Mesendoderm (in vitro differentiated cells): Measurements from ENCODE around the gene ERP44.
A peak's percentile ranks its signal among the peaks of the same experiment; 100 is the strongest.

ENCODE experiments used
- DNase-seq: peaks from one replicate; pipeline ENCODE4 v3.0.0; 2013
- H2AK5ac ChIP-seq: 2 replicates; pipeline ENCODE4 v1.6.1; 2013; ENCODE audit warnings: low read length, inconsistent platforms
- H2BK120ac ChIP-seq: 2 replicates; pipeline ENCODE4 v1.6.1; 2013; ENCODE audit warnings: low read depth, mild to moderate bottlenecking, low read length, moderate library complexity, mixed read lengths
- H2BK15ac ChIP-seq: replicated peaks from 2 replicates; pipeline ENCODE4 v1.6.1; 2013; ENCODE audit warnings: low read depth, mild to moderate bottlenecking, moderate library complexity
- H2BK5ac ChIP-seq: 2 replicates; pipeline ENCODE4 v1.6.1; 2013; ENCODE audit warnings: low read length, inconsistent platforms
- H3K18ac ChIP-seq: 2 replicates; pipeline ENCODE4 v1.6.1; 2013; ENCODE audit warnings: mild to moderate bottlenecking, low read length, mixed read lengths
- H3K23ac ChIP-seq: one replicate; pipeline ENCODE4 v1.6.1; 2013; ENCODE audit warnings: low read length
- H3K27ac ChIP-seq: 2 replicates; pipeline ENCODE4 v1.5.1; 2013; ENCODE audit warnings: low read depth, mild to moderate bottlenecking, inconsistent platforms, low read length, moderate library complexity
- H3K27me3 ChIP-seq: 2 replicates; pipeline ENCODE4 v1.6.1; 2013; ENCODE audit warnings: low read length, control low read depth, mild to moderate bottlenecking, inconsistent platforms; ENCODE audit not compliant: insufficient read depth, poor library complexity
- H3K36me3 ChIP-seq: 2 replicates; pipeline ENCODE4 v1.6.1; 2013; ENCODE audit warnings: low read length, inconsistent platforms; ENCODE audit not compliant: control insufficient read depth, insufficient read depth
- H3K4ac ChIP-seq: one replicate; pipeline ENCODE4 v1.6.1; 2013; ENCODE audit warnings: low read depth, mild to moderate bottlenecking, low read length, moderate library complexity
- H3K4me1 ChIP-seq: 2 replicates; pipeline ENCODE4 v1.6.1; 2013; ENCODE audit warnings: low read depth, low read length, inconsistent platforms; ENCODE audit not compliant: control insufficient read depth
- H3K4me2 ChIP-seq: 2 replicates; pipeline ENCODE4 v1.6.1; 2013; ENCODE audit warnings: low read length
- H3K4me3 ChIP-seq: 2 replicates; pipeline ENCODE4 v1.5.1; 2013; ENCODE audit warnings: mild to moderate bottlenecking, low read length
- H3K56ac ChIP-seq: one replicate; pipeline ENCODE4 v1.6.1; 2013; ENCODE audit warnings: low read length
- H3K79me1 ChIP-seq: 2 replicates; pipeline ENCODE4 v1.6.1; 2013; ENCODE audit warnings: low read length, inconsistent platforms
- H3K79me2 ChIP-seq: 2 replicates; pipeline ENCODE4 v1.6.1; 2013; ENCODE audit warnings: mild to moderate bottlenecking, low read length; ENCODE audit not compliant: control insufficient read depth, insufficient read depth
- H3K9ac ChIP-seq: 2 replicates; pipeline ENCODE4 v1.6.1; 2013; ENCODE audit warnings: low read length, inconsistent platforms
- H4K5ac ChIP-seq: one replicate; pipeline ENCODE4 v1.6.1; 2013; ENCODE audit warnings: low read length
- H4K8ac ChIP-seq: one replicate; pipeline ENCODE4 v1.6.1; 2013; ENCODE audit warnings: low read depth, mild to moderate bottlenecking, control low read depth, low read length, moderate library complexity
- WGBS: extraction: QIAGEN DNeasy Blood & Tissue Kit; methylation state at CpG from one replicate; pipeline ENCODE4 v1.1.7; 2013; ENCODE audit warnings: low lambda C conversion rate, missing lambda C conversion rate; ENCODE audit not compliant: insufficient coverage; ENCODE audit errors: extremely low coverage; 5-methylcytosine and 5-hydroxymethylcytosine counted together

ERP44 gene

DNA sequence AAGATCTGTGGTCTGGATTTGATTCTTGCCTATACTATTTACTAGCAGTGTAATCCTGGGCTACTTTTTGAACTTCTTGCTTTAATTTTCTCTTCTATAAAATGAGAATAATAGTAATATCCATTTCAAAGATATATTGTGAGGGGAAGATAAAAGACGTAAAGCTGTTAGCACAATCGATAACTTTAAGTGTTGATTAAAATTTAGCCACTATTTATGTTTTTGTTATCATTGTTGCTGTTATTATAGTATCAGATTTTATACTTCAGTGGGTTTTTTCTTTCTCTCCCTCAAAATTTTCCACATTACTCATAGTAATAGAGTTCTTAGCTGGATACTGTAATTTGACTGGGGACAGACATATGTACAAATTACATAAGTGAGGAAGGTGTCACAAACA, 150.3 kb downstream of the ERP44 start:
- H2BK120ac ChIP-seq: no peak overlapping the region

DNA sequence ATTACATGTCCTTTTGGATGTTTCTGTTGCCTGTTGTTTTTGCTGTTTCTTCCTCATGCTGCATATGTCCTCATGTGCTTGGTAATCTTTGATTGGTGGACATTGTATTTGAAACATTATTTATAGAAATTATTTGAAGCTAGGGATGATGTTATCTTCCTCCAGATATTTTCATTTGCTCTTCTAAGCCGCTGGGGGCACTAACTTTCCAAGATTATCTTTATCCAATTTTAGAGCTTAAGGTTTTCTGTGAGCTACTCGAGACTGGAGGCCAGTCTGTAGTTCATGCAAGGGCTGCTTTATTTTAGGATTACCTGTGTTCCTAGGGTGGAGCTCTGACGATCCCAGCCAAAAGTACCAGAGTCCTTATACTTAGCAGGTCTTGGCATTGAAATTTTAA, 151.4 kb downstream of the ERP44 start:
- no peak overlapping the region for H3K18ac ChIP-seq
- H3K9ac ChIP-seq: no peak overlapping the region
- H2BK15ac ChIP-seq: no peak overlapping the region
- H3K27ac ChIP-seq: no peak overlapping the region
- no peak overlapping the region for H3K56ac ChIP-seq
- H3K27me3 ChIP-seq: no peaks in the 10 kb centered on the region
- H3K4me2 ChIP-seq: no peak overlapping the region
- H3K4me1 ChIP-seq: no peaks in the 10 kb centered on the region
- DNase-seq: peak; percentile 32
- no peak overlapping the region for H2BK5ac ChIP-seq
- H2AK5ac ChIP-seq: no peak overlapping the region
- H3K4ac ChIP-seq: no peak overlapping the region
- H4K8ac ChIP-seq: no peak overlapping the region
- no peaks in the 10 kb centered on the region for H3K79me2 ChIP-seq
- WGBS: no CpG with 5 or more reads among the region's 3 CpGs
- no peak overlapping the region for H4K5ac ChIP-seq
- no peak overlapping the region for H2BK120ac ChIP-seq
- no peaks in the 10 kb centered on the region for H3K79me1 ChIP-seq
- no peak overlapping the region for H3K23ac ChIP-seq
- no peak overlapping the region for H3K4me3 ChIP-seq
- H3K36me3 ChIP-seq: no peaks in the 10 kb centered on the region

More for the DNA sequence above, 150.3 kb downstream of the ERP44 start:
- no peak overlapping the region for H4K5ac ChIP-seq
- H3K36me3 ChIP-seq: no peaks in the 10 kb centered on the region
- H3K4me1 ChIP-seq: no peaks in the 10 kb centered on the region
- no peak for DNase-seq
- H2BK5ac ChIP-seq: no peak overlapping the region
- no peak overlapping the region for H3K23ac ChIP-seq
- no peak overlapping the region for H3K18ac ChIP-seq
- H3K4me2 ChIP-seq: no peak overlapping the region
- H3K56ac ChIP-seq: no peak overlapping the region
- H3K4ac ChIP-seq: no peak overlapping the region
- H3K9ac ChIP-seq: no peak overlapping the region
- H3K4me3 ChIP-seq: no peak overlapping the region
- no peak overlapping the region for H2AK5ac ChIP-seq
- H3K79me2 ChIP-seq: no peaks in the 10 kb centered on the region
- H3K27me3 ChIP-seq: no peaks in the 10 kb centered on the region
- WGBS: no CpG with 5 or more reads among the region's 2 CpGs
- no peaks in the 10 kb centered on the region for H3K79me1 ChIP-seq
- no peak overlapping the region for H2BK15ac ChIP-seq
- H4K8ac ChIP-seq: no peak overlapping the region
- H3K27ac ChIP-seq: no peak overlapping the region

DNA sequence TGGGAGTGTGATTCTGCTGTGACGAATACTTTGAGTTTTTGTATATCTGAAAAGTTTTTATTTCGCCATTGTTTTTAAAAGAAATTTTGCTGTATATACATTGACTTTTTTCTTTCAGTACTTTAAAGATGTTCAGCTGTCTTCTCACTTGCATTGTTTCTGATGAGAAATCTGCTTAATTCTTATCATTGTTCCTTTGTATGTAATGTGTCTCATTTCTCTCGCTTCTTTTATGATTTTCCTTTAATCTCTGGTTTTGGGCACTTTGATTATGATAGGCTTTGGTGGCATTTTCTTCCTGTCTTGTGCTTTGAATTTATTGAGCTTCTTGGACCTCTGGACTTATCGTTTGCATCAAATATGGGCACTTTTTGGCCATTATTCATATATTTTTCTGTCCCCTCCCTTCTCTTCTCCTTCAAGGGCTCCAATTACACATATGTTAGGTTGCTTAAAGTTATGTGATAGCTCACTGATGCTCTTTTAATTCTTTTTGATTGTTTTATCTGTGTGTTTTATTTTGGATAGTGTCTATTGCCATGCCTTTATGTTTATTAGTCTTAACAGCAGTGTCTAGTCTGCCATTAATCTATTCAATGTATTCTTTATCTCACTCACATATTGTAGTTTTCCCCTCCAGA, 161.7 kb downstream of the ERP44 start:
- H3K79me2 ChIP-seq: no peaks in the 10 kb centered on the region
- H4K5ac ChIP-seq: no peak overlapping the region
- no peak overlapping the region for H3K9ac ChIP-seq
- H3K27me3 ChIP-seq: no peaks in the 10 kb centered on the region
- H3K79me1 ChIP-seq: no peaks in the 10 kb centered on the region
- H3K4me1 ChIP-seq: no peaks in the 10 kb centered on the region
- H3K23ac ChIP-seq: no peak overlapping the region
- no peak overlapping the region for H3K56ac ChIP-seq
- no peak overlapping the region for H4K8ac ChIP-seq
- no peak overlapping the region for H3K27ac ChIP-seq
- no peaks in the 10 kb centered on the region for H3K36me3 ChIP-seq
- H3K4me3 ChIP-seq: no peak overlapping the region
- no peak overlapping the region for H3K18ac ChIP-seq
- no peak overlapping the region for H2BK15ac ChIP-seq
- no CpG with 5 or more reads among the region's 4 CpGs for WGBS
- no peak overlapping the region for H3K4ac ChIP-seq
- H2BK5ac ChIP-seq: no peak overlapping the region
- H3K4me2 ChIP-seq: no peak overlapping the region
- no peak overlapping the region for H2BK120ac ChIP-seq
- H2AK5ac ChIP-seq: no peak overlapping the region
- DNase-seq: no peak

DNA sequence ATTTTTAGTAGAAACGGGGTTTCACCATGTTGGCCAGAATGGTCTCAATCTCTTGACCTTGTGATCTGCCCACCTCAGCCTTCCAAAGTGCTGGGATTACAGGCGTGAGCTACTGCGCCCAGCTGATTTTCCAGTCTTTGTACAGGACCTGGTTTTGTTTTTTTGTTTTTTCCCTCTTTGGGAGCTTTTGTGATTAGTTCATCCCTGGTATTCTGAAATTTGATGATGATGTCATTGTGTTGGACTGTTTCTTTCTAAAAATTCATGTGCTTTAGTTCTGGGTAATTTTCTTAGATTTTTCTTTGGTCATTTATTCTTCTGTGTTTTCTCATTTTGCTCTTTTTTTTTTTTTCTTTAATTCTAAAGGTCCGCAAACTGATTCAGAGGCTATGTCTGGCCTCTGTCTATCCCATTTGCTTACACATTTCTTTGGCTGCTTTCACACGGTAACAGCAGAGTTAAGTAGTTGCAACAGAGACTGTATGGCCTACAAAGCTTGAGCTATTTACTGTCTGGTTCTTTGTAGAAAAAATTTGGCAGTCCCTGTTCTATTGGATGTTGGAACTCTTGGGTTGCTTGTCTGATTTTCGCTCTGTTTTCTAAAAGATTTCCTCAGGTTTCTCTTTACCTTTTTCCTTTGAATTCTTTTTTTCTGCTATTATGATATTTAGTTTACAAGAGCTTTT, 167.5 kb downstream of the ERP44 start:
- no peak overlapping the region for H3K56ac ChIP-seq
- no peaks in the 10 kb centered on the region for H3K79me1 ChIP-seq
- no peak overlapping the region for H3K23ac ChIP-seq
- H2BK15ac ChIP-seq: no peak overlapping the region
- no peak overlapping the region for H4K8ac ChIP-seq
- H3K79me2 ChIP-seq: no peaks in the 10 kb centered on the region
- H4K5ac ChIP-seq: no peak overlapping the region
- no peak overlapping the region for H3K4me3 ChIP-seq
- no peak overlapping the region for H3K9ac ChIP-seq
- no peak overlapping the region for H2AK5ac ChIP-seq
- no CpG with 5 or more reads among the region's 6 CpGs for WGBS
- H3K36me3 ChIP-seq: no peaks in the 10 kb centered on the region
- H3K4ac ChIP-seq: no peak overlapping the region
- DNase-seq: no peak
- H3K27ac ChIP-seq: no peak overlapping the region
- no peak overlapping the region for H2BK120ac ChIP-seq
- H3K4me2 ChIP-seq: no peak overlapping the region
- H3K18ac ChIP-seq: no peak overlapping the region
- H3K4me1 ChIP-seq: no peaks in the 10 kb centered on the region
- no peak overlapping the region for H2BK5ac ChIP-seq
- no peaks in the 10 kb centered on the region for H3K27me3 ChIP-seq

DNA sequence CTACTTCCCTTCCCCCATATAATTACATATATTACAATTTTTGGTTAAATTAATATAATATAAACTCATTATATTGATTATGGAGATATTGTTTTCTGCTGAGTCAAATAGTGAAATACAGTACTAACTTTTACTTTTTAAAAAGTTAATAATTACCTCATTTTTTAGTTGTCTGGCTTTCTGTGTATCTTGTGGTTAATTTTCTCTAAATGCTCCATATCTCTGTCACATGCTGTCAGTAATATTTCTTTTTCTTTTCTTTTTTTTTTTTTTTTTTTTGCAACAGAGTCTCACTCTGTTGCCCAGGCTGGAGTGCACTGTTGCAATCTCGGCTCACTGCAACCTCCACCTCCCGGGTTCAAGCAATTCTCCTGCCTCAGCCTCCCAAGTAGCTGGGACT, 169.1 kb downstream of the ERP44 start:
- Histone ChIP-seq H3K4ac (no peak overlapping the region), H3K79me2 (no peaks in the 10 kb centered on the region), H3K4me1 (no peaks in the 10 kb centered on the region), H3K9ac (no peak overlapping the region), H3K36me3 (no peaks in the 10 kb centered on the region), H3K79me1 (no peaks in the 10 kb centered on the region), H3K18ac (no peak overlapping the region), H4K8ac (no peak overlapping the region), H3K56ac (no peak overlapping the region), H4K5ac (no peak overlapping the region), H2BK120ac (no peak overlapping the region), H3K23ac (no peak overlapping the region), H3K4me2 (no peak overlapping the region), H2BK15ac (no peak overlapping the region), H3K27ac (no peak overlapping the region), H2AK5ac (no peak overlapping the region), H3K4me3 (no peak overlapping the region), H2BK5ac (no peak overlapping the region), H3K27me3 (no peaks in the 10 kb centered on the region)
- no CpG with 5 or more reads among the region's 2 CpGs for WGBS
- DNase-seq: no peak
